Esophagus squamous epithelium (tissue), 5 donors: ENCODE results near the gene BDP1. TPM values are rescaled to one million over a fixed set of nuclear protein-coding genes. Genes with fewer than 3 reads are reported as not detected.
"Not testable (repeated sequence)": the region's sequence is repeated elsewhere in the genome, so short reads cannot be mapped to it uniquely, and the experiment has no call there.

Experiments
- DNase-seq: peaks from one replicate; lab custom pipeline; 2025; lab: John Stamatoyannopoulos, UW
- H3K27ac ChIP-seq, 4 donors: fragments of 200-600 bp; sonication (generic); one replicate each; pipeline ENCODE4 v1.5.1; 2016 to 2019; ENCODE audit warnings: mild to moderate bottlenecking in 1 of 4
- H3K27me3 ChIP-seq, 4 donors: fragments of 200-600 bp; sonication (generic); 1 replicate in 3 of 4; 2 replicates in 1 of 4; pipeline versions ENCODE4 v1.5.1 to v1.6.0; 2017 to 2021; ENCODE audit warnings: antibody characterized with exemption in 1 of 4
- H3K36me3 ChIP-seq, 3 donors: fragments of 200-600 bp; sonication (generic); one replicate each; pipeline ENCODE4 v1.5.1; 2016 to 2019
- H3K4me1 ChIP-seq, 3 donors: fragments of 200-600 bp; sonication (generic); one replicate each; pipeline ENCODE4 v1.5.1; 2017 to 2019
- H3K4me3 ChIP-seq, 4 donors: fragments of 200-600 bp; sonication (generic); 1 replicate in 3 of 4; 2 replicates in 1 of 4; pipeline ENCODE4 v1.5.1; 2016 to 2019; ENCODE audit warnings: mild to moderate bottlenecking in 2 of 4, moderate library complexity in 1 of 4
- H3K9me3 ChIP-seq, 3 donors: fragments of 200-600 bp; sonication (generic); one replicate each; pipeline ENCODE4 v1.5.1; 2016 to 2019
- CTCF ChIP-seq, 6 experiments: fragments of 450-650 bp in 4 of 6; fragments of 200-600 bp in 2 of 6; sonication (generic) in 2 of 6; IDR thresholded peaks; one replicate each; pipeline ENCODE4 v1.5.1; 2016 to 2019; ENCODE audit warnings: antibody characterized with exemption in 6 of 6, mild to moderate bottlenecking in 4 of 6, moderate library complexity in 4 of 6
- POLR2A ChIP-seq, 4 donors: fragments of 450-650 bp; IDR thresholded peaks; one replicate each; pipeline ENCODE4 v1.6.1; 2017; ENCODE audit warnings: antibody characterized with exemption in 4 of 4, mild to moderate bottlenecking in 4 of 4, moderate library complexity in 3 of 4
- whole genome bisulfite sequencing, 2 donors: methylation state at CpG; one replicate each; pipeline ENCODE4 v1.1.5; 2018; 5-methylcytosine and 5-hydroxymethylcytosine counted together
- intact Hi-C: fragments of 100-400 bp; cut with DNase I; formaldehyde crosslinking; loops from one replicate; pipeline ENCODE4 v1.15.0; 2022
- total RNA-seq, 4 donors: library from RNA; depleted of rRNA; stranded (reverse); fragments of >200 nt; gene quantifications; one replicate each; pipeline ENCODE4 v1.1.0, GENCODE V29; 2016
- donor health status: DM: yes; HTN: yes; CAD: no.

The BDP1 gene
- total RNA-seq, 4 donors from 2014 or later, result 15.2 to 36.0 (median 20.6) TPM

GRCh38 chr5:71503536-71503935 is 48.1 kb downstream of the BDP1 start:
- Histone ChIP-seq H3K9me3 (no peaks in the 10 kb centered on the region), H3K36me3 (peaks cover 13 to 100% (median 31%) of the 10 kb centered on the region in 3 donors), H3K4me3 (no peak overlapping the region), H3K27me3 (no peaks in the 10 kb centered on the region), H3K4me1 (no peaks in the 10 kb centered on the region), H3K27ac (no peak overlapping the region)
- DNase-seq, result no peak
- intact Hi-C loops, result no loop called here
- no peak for TF ChIP-seq CTCF (IDR thresholded peaks at IDR 0.05)
- TF ChIP-seq POLR2A (IDR thresholded peaks at IDR 0.05), result no peak
- WGBS, 2 donors, result 85 to 89% methylated on average over 2 of the region's 2 CpGs

- H3K27ac ChIP-seq, result no peak overlapping the region
- H3K9me3 ChIP-seq, result no peaks in the 10 kb centered on the region
- no peaks in the 10 kb centered on the region for H3K4me1 ChIP-seq
- TF ChIP-seq POLR2A (IDR thresholded peaks at IDR 0.05) (no peak), CTCF (IDR thresholded peaks at IDR 0.05) (no peak)
- H3K36me3 ChIP-seq, result peaks cover 4 to 91% (median 17%) of the 10 kb centered on the region in 3 donors
- no peaks in the 10 kb centered on the region for H3K27me3 ChIP-seq
- intact Hi-C loops, result no loop called here
- H3K4me3 ChIP-seq, result no peak overlapping the region
- 60 to 64% methylated on average over 1 of the region's 1 CpG for WGBS, 2 donors
- DNase-seq, result no peak
Measured at GRCh38 chr5:71522151-71522550, 66.7 kb downstream of the BDP1 start.

- H3K4me3 ChIP-seq, H3K9me3 ChIP-seq, H3K27me3 ChIP-seq, intact Hi-C loops, H3K4me1 ChIP-seq, DNase-seq, H3K27ac ChIP-seq: not testable (repeated sequence)
- no CpG with 5 or more reads among the region's 26 CpGs for WGBS, 2 donors
- peaks cover 3 to 90% (median 17%) of the 10 kb centered on the region in 3 donors for H3K36me3 ChIP-seq
Measured at GRCh38 chr5:71525611-71526010, 70.2 kb downstream of the BDP1 start.

- H3K27me3 ChIP-seq, result no peaks in the 10 kb centered on the region
- TF ChIP-seq POLR2A (IDR thresholded peaks at IDR 0.05) (no peak), CTCF (IDR thresholded peaks at IDR 0.05) (no peak)
- no peak for DNase-seq
- 76 to 77% methylated on average over 3 of the region's 3 CpGs for WGBS, 2 donors
- peaks cover 0 to 88% (median 10%) of the 10 kb centered on the region in 3 donors for H3K36me3 ChIP-seq
- H3K9me3 ChIP-seq, result no peaks in the 10 kb centered on the region
- no peaks in the 10 kb centered on the region for H3K4me1 ChIP-seq
- no peak overlapping the region for H3K27ac ChIP-seq
- intact Hi-C loops, result no loop called here
- no peak overlapping the region for H3K4me3 ChIP-seq
Measured at GRCh38 chr5:71528206-71528605, 72.8 kb downstream of the BDP1 start.

GRCh38 chr5:71529682-71530081 is 74.2 kb downstream of the BDP1 start:
- H3K9me3 ChIP-seq, result no peaks in the 10 kb centered on the region
- H3K36me3 ChIP-seq, result peaks cover 0 to 90% (median 0%) of the 10 kb centered on the region in 3 donors

More at GRCh38 chr5:71529682-71530081, 74.2 kb downstream of the BDP1 start:
- WGBS, 2 donors, result 78 to 95% methylated on average over 1 of the region's 1 CpG
- Histone ChIP-seq H3K4me1 (no peaks in the 10 kb centered on the region), H3K27me3 (no peaks in the 10 kb centered on the region), H3K4me3 (no peak overlapping the region), H3K27ac (no peak overlapping the region)
- TF ChIP-seq CTCF (IDR thresholded peaks at IDR 0.05), result no peak
- TF ChIP-seq POLR2A (IDR thresholded peaks at IDR 0.05), result no peak
- intact Hi-C loops, result no loop called here
- no peak for DNase-seq
